ENCODE measurements around the gene TMEM8B.

TMEM8B gene

DNA sequence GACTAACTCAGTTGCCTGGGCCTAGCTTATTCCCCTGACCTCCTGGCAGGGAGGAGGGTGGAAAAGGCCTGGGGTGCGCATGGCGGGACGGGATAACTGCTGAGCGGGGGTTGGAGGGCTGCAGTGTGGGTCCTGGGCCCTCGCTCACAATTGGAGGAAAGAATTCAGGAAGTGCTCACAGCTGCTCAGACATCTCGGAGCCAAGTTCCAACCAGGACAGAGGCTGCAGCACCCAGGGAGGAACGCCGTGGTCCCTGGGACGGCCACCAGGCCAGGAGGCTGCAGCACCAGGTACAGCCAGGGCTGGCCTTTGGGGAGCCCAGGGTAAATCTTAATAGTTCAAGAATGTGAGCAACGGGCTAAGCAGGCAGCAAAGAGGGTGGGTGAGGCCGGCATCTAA lies 80.2 kb downstream of the TMEM8B start, which contains the start of gene SPAAR:
TSS of gene SPAAR (plus strand) at position 217 of the 400 bp plus-strand sequence. CDS start 974 bp downstream, outside the sequence.
- Histone ChIP-seq H3K9me3 (ENCODE audit: severe bottlenecking) (no peaks in the 10 kb centered on the region), H3K27me3 (ENCODE audit: insufficient read depth, poor library complexity, severe bottlenecking) (no peaks in the 10 kb centered on the region), H3K27ac (ENCODE audit: poor library complexity, severe bottlenecking) (peak within 1 kb of the TSS; percentile 99), H3K36me3 (ENCODE audit: low read depth) (no peaks in the 10 kb centered on the region), H3K4me1 (ENCODE audit: insufficient read depth, poor library complexity, severe bottlenecking) (peaks cover 44% of the 10 kb centered on the region), H3K4me3 (ENCODE audit: severe bottlenecking) (no peak within 1 kb of the TSS)
- TF ChIP-seq, protein P1, sequence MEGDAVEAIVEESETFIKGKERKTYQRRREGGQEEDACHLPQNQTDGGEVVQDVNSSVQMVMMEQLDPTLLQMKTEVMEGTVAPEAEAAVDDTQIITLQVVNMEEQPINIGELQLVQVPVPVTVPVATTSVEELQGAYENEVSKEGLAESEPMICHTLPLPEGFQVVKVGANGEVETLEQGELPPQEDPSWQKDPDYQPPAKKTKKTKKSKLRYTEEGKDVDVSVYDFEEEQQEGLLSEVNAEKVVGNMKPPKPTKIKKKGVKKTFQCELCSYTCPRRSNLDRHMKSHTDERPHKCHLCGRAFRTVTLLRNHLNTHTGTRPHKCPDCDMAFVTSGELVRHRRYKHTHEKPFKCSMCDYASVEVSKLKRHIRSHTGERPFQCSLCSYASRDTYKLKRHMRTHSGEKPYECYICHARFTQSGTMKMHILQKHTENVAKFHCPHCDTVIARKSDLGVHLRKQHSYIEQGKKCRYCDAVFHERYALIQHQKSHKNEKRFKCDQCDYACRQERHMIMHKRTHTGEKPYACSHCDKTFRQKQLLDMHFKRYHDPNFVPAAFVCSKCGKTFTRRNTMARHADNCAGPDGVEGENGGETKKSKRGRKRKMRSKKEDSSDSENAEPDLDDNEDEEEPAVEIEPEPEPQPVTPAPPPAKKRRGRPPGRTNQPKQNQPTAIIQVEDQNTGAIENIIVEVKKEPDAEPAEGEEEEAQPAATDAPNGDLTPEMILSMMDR (IDR thresholded peaks at IDR 0.05; ENCODE audit: poor library complexity, severe bottlenecking), result no peak
- DNase-seq (ENCODE audit: low spot score) (no peak), ATAC-seq (ENCODE audit: low read depth) (no peak)

GRCh38 chr9:35909687-35910612 lies 80.9 kb downstream of the TMEM8B start:
- Histone ChIP-seq H3K9me3 (ENCODE audit: severe bottlenecking) (no peaks in the 10 kb centered on the region), H3K4me1 (ENCODE audit: insufficient read depth, poor library complexity, severe bottlenecking) (peaks cover 44% of the 10 kb centered on the region), H3K36me3 (ENCODE audit: low read depth) (no peaks in the 10 kb centered on the region), H3K27ac (ENCODE audit: poor library complexity, severe bottlenecking) (peak overlapping the region; percentile 99), H3K27me3 (ENCODE audit: insufficient read depth, poor library complexity, severe bottlenecking) (no peaks in the 10 kb centered on the region), H3K4me3 (ENCODE audit: severe bottlenecking) (no peak overlapping the region)
- ATAC-seq (ENCODE audit: low read depth), result no peak
- TF ChIP-seq, protein P1 (IDR thresholded peaks at IDR 0.05; ENCODE audit: poor library complexity, severe bottlenecking), result no peak
- no peak for DNase-seq (ENCODE audit: low spot score)

GRCh38 chr9:35910613-35911359 lies 81.8 kb downstream of the TMEM8B start:
- Histone ChIP-seq H3K4me3 (ENCODE audit: severe bottlenecking) (no peak overlapping the region), H3K36me3 (ENCODE audit: low read depth) (no peaks in the 10 kb centered on the region), H3K27me3 (ENCODE audit: insufficient read depth, poor library complexity, severe bottlenecking) (no peaks in the 10 kb centered on the region), H3K9me3 (ENCODE audit: severe bottlenecking) (no peaks in the 10 kb centered on the region), H3K27ac (ENCODE audit: poor library complexity, severe bottlenecking) (peak overlapping the region; percentile 99), H3K4me1 (ENCODE audit: insufficient read depth, poor library complexity, severe bottlenecking) (peaks cover 37% of the 10 kb centered on the region)
- ATAC-seq (ENCODE audit: low read depth) (peak; percentile 4; the same call in 2 of the 3 replicates), DNase-seq (ENCODE audit: low spot score) (no peak)
- TF ChIP-seq, protein P1 (IDR thresholded peaks at IDR 0.05; ENCODE audit: poor library complexity, severe bottlenecking), result peak; percentile 95

DNA sequence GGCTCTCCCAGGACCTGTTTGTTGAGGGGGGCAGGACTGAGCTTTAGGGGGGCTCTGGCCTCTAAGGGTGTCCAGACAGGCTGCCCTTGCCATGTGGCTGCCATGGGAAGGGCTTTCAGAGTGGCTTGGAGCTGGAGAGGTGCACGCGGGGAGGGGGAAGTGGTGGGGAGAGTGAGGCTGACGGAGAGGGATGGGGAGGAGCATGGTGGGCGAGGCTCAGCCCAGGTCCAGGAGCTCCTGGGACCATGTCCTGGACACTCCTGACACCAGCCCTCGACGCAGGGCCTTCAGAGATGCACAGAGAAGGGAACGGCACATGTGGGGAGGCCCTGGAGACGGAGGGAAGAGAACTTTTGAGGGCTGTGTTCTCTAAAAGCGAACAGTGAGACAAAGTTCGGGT lies 82.7 kb downstream of the TMEM8B start:
- no peak overlapping the region for H3K27ac ChIP-seq (ENCODE audit: poor library complexity, severe bottlenecking)
- ATAC-seq (ENCODE audit: low read depth) (no peak), DNase-seq (ENCODE audit: low spot score) (no peak)
- peaks cover 29% of the 10 kb centered on the region for H3K4me1 ChIP-seq (ENCODE audit: insufficient read depth, poor library complexity, severe bottlenecking)
- H3K36me3 ChIP-seq (ENCODE audit: low read depth), result no peaks in the 10 kb centered on the region
- no peak overlapping the region for H3K4me3 ChIP-seq (ENCODE audit: severe bottlenecking)
- H3K27me3 ChIP-seq (ENCODE audit: insufficient read depth, poor library complexity, severe bottlenecking), result no peaks in the 10 kb centered on the region
- no peaks in the 10 kb centered on the region for H3K9me3 ChIP-seq (ENCODE audit: severe bottlenecking)
- TF ChIP-seq, protein P1 (IDR thresholded peaks at IDR 0.05; ENCODE audit: poor library complexity, severe bottlenecking), result no peak
